GM21447 (cell line): Measurements from ENCODE around the gene ATPAF1.
A peak's percentile ranks its signal among the peaks of the same experiment; 100 is the strongest.
"Not testable (repeated sequence)": the region's sequence is repeated elsewhere in the genome, so short reads cannot be mapped to it uniquely, and the experiment has no call there.

Experiments
- ATAC-seq: cut with Tn5 transposase; IDR thresholded peaks from one replicate; pipeline ENCODE4 v1.9.1; 2021; ENCODE audit not compliant: unreplicated experiment

Gene ATPAF1

DNA sequence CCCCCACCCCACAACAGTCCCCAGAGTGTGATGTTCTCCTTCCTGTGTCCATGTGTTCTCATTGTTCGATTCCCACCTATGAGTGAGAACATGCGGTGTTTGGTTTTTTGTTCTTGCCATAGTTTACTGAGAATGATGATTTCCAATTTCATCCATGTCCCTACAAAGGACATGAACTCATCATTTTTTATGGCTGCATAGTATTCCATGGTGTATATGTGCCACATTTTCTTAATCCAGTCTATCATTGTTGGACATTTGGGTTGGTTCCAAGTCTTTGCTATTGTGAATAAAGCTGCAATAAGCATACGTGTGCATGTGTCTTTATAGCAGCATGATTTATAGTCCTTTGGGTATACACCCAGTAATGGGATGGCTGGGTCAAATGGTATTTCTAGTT lies 17.0 kb downstream of the ATPAF1 start:
- not testable (repeated sequence) for ATAC-seq

DNA sequence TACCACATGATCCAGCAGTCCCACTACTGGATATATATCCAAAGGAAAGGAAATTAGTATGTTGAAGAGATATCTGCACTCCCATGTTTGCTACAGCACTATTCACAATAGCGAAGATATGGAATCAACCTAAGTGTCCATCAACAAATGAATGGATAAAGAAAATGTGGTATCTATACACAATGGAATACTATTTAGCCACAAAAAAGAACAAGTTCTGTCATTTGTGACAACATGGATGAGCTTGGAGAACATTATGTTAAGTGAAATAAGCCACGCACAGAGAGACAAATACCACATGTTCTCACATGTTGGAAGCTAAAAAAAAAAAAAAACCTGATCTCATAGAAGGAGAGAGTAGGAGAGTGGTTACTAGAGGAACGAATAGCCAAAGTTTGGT lies 17.7 kb downstream of the ATPAF1 start:
- no peak for ATAC-seq

DNA sequence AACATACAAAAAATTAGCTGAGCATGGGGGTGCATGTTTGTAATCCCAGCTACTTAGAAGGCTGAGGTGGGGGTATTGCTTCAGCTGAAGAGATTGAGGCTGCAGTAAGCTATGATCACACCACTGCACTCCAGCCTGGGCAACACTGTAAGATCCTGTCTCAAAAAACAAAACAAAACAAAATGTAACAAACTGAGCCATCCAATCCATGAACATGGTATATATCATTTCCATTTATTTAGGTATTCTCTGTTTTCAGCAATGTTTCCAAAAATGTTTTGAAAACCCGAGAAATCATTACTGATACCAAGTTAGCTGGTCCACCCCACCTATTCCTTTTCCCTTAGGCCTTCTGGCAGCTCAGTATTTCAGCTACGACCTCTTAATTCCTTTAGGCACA lies 18.4 kb downstream of the ATPAF1 start:
- ATAC-seq = no peak

DNA sequence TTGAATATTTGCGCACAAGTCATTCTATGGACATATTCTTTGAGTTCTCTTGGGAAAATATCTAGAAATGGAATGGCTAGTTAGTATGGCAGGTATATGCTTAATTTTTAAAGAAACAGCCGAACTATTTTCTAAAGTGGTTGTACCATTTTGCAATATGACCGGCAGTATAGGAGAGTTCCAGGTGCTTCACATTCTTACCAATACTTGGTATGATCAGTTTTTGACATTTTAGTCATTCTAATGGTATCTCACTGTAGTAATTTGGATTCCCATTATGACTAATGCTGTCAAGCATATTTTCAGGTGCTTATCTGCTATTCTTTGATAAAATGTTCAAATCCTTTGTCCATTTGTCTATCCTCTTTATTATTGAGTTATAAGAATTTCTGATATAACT lies 20.6 kb downstream of the ATPAF1 start:
- ATAC-seq = no peak

DNA sequence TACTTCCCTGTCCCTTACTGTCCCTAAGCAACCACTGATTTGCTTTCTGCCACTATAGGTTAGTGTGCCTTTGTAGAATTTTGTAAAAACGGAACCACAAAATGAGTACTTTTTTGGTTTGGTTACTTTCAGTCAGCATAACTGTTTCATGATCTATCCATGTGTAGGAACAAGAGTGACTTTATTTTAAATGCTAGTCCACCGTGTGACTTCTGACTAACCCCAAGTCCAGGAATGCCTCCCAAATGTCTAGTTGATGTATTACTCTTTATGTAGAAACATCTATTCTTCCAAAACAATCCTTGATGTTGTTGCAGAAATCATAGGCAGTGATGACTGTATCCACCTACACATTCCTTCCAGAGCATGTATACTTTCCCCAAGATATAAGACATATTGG lies 21.3 kb downstream of the ATPAF1 start:
- ATAC-seq = no peak

DNA sequence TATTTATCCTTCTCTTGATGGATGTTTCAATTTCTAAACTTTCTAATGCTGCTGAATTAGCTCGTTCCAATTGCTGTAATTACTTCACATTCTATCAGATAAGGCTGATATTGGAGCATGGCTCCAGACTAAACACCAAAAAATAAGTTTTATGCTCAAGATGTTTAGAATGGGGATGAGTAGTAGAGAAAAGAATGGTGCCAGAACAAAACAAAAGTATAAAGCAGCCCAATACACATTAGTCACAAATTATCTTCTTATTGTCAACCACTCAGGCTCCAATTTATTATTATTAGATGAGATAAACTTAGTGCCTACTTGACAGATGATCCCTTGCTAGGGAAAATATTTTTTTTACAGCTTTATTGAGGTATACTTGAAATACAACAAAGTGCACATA lies 21.8 kb downstream of the ATPAF1 start:
- no peak for ATAC-seq

DNA sequence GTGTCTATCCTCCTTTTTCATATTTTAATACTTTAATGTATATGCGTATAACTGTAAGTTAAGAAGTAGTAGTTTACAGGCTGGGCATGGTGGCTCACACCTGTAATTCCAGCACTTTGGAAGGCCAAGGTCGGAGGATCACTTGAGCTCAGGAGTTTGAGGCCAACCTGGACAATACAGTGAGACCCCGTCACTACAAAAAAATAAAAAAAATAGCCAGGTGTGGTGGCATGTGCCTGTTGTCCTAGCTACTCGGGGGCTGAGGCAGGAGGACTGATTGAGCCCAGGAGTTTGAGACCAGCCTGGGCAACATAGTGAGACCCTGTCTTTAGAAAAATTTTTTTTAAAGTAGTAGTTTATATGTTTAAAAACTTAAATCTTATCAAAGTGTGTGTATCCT lies 22.3 kb downstream of the ATPAF1 start:
- no peak for ATAC-seq

DNA sequence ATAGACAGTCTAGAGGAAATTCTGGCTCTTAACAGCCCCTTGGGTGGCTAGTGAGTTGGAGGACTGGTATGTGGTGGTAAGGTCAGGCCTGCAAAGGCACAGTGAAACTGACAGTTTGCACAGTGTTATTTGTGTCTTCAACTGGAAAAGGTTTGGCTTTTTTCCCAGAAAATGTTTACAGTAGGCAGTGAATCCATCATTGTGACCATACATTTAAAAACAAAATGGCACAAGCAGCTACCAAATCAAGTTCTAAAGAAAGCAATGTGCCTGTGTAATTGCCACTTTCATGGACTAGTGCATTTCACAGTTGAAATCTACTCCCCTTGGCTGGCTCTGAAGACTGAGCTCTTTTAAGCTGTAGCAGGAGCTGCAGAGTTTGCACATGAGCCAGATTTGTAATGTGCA lies 24.8 kb downstream of the ATPAF1 start:
- ATAC-seq = no peak

DNA sequence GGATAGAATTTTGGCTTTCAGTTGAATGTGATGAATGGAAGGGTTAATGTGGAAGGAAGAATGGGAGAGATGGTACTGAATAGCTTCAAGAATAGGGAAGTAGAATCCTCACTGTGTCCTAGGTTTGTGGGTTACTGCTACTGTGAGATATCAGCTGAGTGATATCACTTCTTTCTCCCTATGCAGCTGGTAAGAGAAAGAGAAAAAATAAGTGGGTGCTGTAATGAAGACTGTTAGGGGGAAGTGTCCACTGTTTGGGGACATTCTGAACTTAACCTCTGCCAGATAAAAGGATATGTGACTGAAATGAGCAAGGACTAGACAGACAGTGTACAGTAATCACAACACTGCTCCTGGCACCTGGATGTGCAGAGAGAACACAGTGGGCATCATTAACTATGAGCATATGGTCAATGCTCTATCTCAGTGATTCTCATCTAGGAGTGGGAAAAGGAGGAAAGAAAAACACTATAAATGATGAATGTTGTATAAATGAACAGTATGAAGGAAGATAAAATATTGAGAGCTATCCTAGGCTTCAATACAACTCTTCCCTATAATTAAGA lies 26.0 kb downstream of the ATPAF1 start:
- no peak for ATAC-seq

DNA sequence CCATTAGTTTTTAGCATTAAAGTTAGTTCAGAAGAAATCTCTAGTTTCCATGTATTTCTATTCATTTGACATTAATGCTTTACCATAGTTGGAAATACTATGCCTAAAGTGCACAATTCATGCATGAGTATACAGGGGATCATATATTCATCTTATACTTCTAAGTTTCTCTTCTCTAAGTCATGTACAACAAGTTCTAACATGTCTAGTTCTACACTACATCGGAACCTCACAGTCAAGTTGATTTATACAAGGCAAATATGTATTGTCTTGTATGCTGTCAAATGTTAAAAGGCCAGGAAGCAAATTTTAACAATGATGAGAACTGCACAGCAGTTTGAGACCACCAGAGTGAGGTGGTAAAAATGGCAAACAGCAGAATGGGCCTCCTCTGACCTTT lies 28.6 kb downstream of the ATPAF1 start:
- ATAC-seq = no peak

DNA sequence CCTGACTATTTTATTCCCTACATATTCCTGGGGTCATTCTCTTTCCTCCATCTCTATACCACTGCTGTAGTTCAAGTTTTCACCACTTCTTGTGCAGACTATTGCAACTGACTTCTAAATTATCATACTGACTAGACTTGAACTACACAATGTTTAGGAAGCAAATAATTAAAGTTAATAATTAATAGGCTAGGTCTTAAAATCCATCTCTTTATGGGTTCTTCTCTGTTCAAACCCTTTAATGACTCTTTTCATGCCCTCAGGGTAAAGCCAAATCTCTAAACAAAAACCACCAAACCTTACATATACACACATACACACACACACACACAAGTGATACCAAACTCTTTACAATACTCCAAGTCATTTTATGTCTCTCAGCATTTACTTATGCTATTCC lies 29.2 kb downstream of the ATPAF1 start:
- ATAC-seq = no peak

DNA sequence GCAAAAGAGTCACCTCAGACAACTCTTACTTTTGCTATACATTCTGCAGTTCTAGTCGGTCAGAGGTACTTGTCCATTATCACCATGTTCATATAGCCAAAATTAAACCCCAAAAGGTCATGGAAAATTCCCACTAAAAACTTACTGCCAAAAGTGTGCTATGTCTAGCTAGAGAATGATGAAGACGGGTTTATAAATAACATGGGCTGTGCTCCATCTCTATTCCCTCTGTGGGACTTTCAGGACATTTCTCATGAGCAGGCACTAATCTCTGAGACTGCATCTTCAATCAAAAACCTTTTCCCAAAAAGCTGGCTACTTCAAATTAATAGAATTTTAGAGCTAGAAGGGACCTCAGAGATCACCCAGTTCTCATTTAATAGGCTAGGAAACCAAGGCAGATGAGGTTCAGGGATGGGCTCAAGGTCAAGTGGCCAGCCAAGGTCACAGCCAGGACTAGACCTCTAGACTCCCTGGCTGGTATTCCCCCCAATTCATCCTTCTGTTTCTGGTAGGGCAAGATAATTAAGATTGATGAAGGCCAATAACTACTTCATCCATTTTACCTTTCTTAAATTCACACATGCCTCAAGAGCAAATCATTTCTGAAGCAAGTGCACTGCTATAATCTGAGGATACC lies 30.6 kb downstream of the ATPAF1 start:
- ATAC-seq = no peak

DNA sequence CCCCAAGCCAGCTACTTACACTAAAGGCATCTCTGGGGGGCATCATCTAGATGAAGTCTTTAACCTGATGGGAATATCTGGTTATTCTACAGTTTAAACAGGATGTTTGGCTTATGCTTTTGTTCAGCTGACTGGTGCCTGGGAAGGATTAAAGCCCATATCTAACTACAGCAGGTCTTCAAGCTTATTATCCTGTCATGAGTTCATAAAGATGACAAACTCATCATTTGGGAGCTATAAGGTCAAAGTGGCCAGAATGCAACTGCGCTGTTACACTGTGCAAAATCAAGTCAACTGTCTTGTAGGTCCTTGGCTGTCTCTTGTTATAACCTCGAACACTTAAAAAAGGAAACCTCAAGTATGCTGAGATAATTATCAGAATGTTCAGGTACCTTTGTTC lies 33.0 kb downstream of the ATPAF1 start:
- ATAC-seq = no peak

DNA sequence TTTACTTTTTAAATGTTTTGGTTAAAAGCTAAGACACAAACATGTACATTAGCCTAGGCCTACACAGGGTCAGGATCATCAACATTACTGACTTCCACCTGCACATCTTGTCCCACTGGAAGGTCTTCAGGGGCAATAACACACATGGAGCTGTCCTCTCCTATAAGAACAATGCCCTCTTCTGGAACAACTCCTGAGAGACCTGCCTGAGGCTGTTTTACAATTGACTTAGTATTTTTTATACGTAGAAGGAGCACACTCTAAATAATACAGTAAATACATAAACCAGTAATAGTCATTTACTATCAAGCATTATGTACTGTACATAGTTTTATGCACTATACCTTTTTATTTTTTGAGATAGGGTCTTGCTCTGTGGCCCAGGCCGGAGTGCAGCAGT lies 37.4 kb downstream of the ATPAF1 start:
- no peak for ATAC-seq

DNA sequence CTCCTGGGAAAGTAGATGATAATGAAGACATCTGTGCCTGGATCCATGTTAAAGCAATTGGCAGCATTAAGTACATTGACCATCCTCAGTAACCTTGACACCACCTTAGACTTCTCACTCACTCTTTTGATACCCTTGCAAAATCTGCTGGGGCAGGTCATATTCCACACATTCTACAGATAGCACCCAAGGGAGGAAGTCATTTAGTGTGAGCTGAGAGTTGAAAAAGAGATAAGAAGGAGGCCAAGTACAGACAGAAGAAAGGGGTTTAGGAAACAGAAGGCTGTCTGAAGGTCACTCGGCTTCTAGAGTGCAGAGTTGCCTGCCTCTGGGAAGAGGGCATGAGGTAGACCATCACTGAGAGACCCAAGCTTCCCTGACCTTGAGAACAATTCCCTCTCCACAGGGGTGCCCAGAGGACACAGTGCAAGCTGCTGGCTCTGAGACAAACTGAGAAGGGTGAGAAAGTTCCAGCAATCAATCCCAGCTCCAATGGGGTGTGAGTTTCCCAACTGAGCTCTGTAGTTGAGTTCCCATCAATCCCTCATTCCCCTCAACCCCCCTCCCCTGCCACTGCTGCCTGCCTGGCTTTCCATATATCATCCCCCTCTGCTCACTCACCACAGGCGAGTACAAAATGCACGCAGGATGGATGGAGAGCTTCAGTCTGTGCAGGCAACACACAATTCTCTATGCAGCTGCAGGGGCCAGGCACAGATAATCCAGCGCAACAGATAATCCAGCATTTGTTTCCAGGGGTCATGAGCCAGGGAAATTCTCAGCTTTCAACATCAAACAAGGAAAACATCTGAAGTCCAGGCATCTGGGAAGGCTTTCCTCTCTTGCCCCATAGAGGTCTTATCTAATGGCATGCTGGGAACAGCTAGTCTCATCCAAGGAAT lies 44.2 kb downstream of the ATPAF1 start:
- ATAC-seq = no peak

DNA sequence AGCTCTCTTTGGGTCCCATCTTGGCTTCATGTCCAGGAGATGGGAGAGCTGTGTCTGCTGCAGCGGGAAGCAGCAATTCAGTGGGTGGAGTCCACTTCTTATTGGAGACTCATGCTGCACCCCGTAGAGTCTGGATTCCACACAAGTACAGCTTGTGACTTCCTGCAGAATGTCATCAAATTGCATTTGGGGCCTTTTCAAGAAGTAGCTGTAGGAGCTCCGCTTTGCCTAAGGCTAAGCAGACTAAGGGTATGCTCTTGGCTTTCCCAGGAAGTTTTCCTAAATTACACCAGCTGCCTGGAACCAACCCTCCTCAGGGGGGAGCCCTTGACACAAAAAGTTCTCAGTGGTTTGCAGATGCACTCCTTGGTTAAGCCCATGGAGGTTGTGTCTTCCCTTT lies 45.8 kb downstream of the ATPAF1 start:
- no peak for ATAC-seq

DNA sequence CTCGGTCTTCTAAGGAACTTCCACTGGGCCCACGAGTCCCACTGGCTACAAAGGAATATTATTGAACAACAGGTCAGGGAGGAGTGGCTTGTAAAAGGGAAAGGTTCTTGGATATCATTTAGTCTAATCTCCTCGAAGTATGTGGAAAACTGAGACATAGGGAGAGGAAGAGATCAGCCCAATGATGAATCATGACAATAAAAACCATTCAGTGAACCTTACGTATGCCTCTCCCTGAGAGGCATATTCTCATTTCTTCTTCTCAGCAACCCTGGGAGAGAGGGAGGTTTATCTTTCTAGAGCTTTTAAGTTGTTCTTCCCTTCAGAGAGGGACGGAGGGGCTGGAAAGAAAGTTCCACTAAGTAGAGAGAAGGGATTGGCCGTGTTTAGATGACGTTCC lies 46.2 kb downstream of the ATPAF1 start:
- ATAC-seq = no peak

DNA sequence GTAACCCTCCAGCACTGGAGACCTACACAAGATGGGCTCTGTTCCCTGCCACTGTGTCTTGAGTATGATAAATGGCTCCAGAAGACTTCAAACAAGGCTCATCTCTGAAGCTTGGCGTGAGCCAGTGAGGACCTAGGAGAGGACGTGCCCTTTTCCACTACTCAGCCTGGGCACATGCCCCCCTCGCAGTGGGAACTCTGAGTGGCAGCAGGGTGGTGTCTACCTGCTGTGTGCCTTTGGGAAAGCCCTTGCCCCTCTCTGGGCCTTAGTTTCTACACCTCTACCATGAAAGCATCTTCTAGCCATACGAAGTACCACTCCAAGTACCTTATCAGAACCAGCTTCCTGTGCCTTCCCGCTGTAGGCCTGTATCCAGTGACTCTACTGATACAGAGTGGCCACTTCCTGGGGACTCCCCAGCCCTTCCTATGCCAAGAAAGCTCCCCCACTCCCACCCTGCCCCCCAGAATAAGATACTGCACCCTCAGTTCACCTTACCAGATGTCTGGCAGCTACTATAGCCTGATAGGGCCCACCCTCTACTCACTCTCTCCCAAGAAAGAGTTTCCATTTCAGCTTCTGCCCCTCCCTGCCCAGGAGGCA lies 48.4 kb downstream of the ATPAF1 start:
- ATAC-seq = no peak

DNA sequence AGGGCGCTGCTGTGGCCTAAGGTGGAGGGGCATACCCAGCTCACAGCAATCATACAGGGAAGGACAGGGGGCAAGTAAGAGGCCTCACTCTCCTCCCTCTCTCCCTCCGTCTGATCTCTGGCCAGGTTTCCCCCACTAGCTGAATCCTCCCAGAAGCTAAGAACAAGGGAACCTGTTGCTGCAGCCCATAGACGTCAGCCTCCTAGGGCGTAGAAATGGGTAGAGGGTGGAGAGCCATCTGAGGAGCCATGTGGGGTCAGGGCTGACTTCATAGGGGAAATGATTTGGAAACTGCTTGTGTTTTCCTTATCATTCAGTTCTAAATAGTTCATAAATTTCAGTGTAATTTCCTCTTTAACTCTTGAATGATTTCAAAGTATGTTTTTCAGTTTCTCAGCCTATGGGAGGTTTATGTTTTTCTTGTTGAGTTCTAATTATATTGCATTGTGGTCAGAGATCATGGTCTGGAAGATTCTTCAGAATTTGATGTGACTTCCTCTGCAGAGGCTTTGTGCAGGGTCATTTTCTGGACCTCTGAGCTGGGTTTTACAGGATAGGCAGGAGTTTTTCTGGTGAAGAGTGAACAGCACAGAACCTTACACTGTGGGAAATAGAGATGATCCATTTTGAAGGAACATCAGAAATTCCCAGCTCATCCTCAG lies 49.3 kb downstream of the ATPAF1 start:
- no peak for ATAC-seq

DNA sequence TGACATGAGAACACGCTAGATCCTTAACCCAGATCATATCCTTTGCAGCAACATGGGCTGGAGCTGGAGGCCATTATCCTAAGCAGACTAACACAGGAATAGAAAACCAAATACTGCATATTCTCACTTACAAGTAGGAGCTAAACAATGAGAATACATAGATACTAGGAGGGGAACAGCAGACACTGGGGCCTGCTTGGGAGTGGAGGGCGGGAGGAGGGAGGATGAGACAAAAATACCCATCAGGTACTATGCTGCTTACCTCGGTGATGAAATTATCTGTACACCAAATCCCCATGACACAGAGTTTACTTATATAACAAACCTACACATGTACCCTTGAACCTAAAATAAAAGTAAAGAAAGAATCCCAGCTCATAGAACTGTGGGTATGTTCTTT lies 50.3 kb downstream of the ATPAF1 start:
- ATAC-seq = no peak

DNA sequence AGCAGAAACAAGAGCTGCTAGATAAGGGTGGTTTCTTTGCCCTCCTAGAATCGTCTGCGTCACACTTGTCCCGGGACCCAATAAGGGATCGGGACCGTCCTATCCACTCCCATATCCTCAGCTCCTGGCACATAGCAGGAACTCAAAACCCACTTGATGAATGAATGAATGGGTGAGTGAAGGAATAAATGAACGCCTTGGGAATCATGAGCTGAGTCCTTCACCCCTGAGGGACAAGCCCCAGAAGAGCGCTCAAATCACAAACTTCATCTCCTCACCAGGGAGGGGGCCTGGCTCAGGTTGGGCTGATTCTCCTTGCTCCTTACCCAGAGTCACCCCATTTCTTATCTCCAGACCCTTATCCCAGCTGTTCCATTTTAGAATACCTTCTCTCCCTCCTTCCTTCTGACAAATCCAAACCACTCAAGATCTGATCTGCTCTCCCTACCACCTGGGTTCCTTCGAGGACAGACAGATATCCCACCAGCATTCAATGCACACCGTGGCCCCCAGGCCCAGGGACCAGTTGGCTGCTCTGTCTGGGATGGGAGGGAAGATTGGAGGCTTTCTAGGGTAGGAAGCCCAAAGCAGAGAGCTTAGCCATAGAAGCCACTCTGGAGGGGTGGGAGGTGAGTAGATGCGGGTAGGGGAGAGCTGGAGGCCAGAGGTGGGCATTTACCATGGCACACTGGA lies 50.9 kb downstream of the ATPAF1 start:
- ATAC-seq = peak; percentile 0
